Mucosa of stomach (tissue), 1 donor: ENCODE results near the gene RFTN1.

Experiments used
- H3K27me3 ChIP-seq: one replicate; pipeline ENCODE4 v1.7.0; 2013; ENCODE audit warnings: mild to moderate bottlenecking, low read length; ENCODE audit not compliant: control insufficient read depth, insufficient read depth
- H3K36me3 ChIP-seq: one replicate; pipeline ENCODE4 v1.7.0; 2013; ENCODE audit warnings: low read length; ENCODE audit not compliant: control insufficient read depth, insufficient read depth
- H3K4me1 ChIP-seq: one replicate; pipeline ENCODE4 v1.7.0; 2013; ENCODE audit warnings: mild to moderate bottlenecking, low read length; ENCODE audit not compliant: control insufficient read depth, insufficient read depth
- H3K4me3 ChIP-seq: one replicate; pipeline ENCODE4 v1.7.0; 2013; ENCODE audit warnings: low read length
- H3K9ac ChIP-seq: one replicate; pipeline ENCODE4 v1.7.0; 2013; ENCODE audit warnings: mild to moderate bottlenecking, low read length, moderate library complexity
- H3K9me3 ChIP-seq: one replicate; pipeline ENCODE4 v1.7.0; 2013; ENCODE audit warnings: mild to moderate bottlenecking, low read length, moderate library complexity; ENCODE audit not compliant: control insufficient read depth
- donor health status: Pancreatic carcinoma.

RFTN1 gene

GRCh38 chr3:16399473-16399872, 114.0 kb downstream of the RFTN1 start:
- Histone ChIP-seq H3K36me3 (no peaks in the 10 kb centered on the region), H3K9ac (no peak overlapping the region), H3K27me3 (no peaks in the 10 kb centered on the region), H3K4me3 (no peak overlapping the region), H3K9me3 (no peaks in the 10 kb centered on the region), H3K4me1 (peaks cover 3% of the 10 kb centered on the region)

- no peaks in the 10 kb centered on the region for H3K9me3 ChIP-seq
- peaks cover 3% of the 10 kb centered on the region for H3K4me1 ChIP-seq
- no peak overlapping the region for H3K4me3 ChIP-seq
- no peaks in the 10 kb centered on the region for H3K36me3 ChIP-seq
- H3K27me3 ChIP-seq, result no peaks in the 10 kb centered on the region
- no peak overlapping the region for H3K9ac ChIP-seq
These were observed 114.9 kb downstream of the RFTN1 start for GRCh38 chr3:16398648-16399047.

- Histone ChIP-seq H3K4me3 (no peak overlapping the region), H3K36me3 (no peaks in the 10 kb centered on the region), H3K9ac (no peak overlapping the region), H3K4me1 (peaks cover 3% of the 10 kb centered on the region), H3K9me3 (no peaks in the 10 kb centered on the region), H3K27me3 (no peaks in the 10 kb centered on the region)
These were observed 117.3 kb downstream of the RFTN1 start for GRCh38 chr3:16396202-16396601.

- H3K9ac ChIP-seq, result no peak overlapping the region
- H3K36me3 ChIP-seq, result no peaks in the 10 kb centered on the region
- H3K4me1 ChIP-seq, result peaks cover 3% of the 10 kb centered on the region
- H3K4me3 ChIP-seq, result no peak overlapping the region
- H3K9me3 ChIP-seq, result no peaks in the 10 kb centered on the region
- no peaks in the 10 kb centered on the region for H3K27me3 ChIP-seq
These were observed 118.3 kb downstream of the RFTN1 start for GRCh38 chr3:16395212-16395611.

GRCh38 chr3:16394639-16395038, 118.9 kb downstream of the RFTN1 start:
- Histone ChIP-seq H3K4me3 (no peak overlapping the region), H3K4me1 (peaks cover 3% of the 10 kb centered on the region), H3K9ac (no peak overlapping the region), H3K9me3 (no peaks in the 10 kb centered on the region), H3K36me3 (no peaks in the 10 kb centered on the region), H3K27me3 (no peaks in the 10 kb centered on the region)

GRCh38 chr3:16392717-16393116, 120.8 kb downstream of the RFTN1 start:
- H3K36me3 ChIP-seq, result no peaks in the 10 kb centered on the region
- no peaks in the 10 kb centered on the region for H3K9me3 ChIP-seq
- H3K9ac ChIP-seq, result no peak overlapping the region
- no peak overlapping the region for H3K4me3 ChIP-seq
- no peaks in the 10 kb centered on the region for H3K4me1 ChIP-seq
- H3K27me3 ChIP-seq, result no peaks in the 10 kb centered on the region

GRCh38 chr3:16392065-16392464, 121.4 kb downstream of the RFTN1 start:
- H3K9ac ChIP-seq, result no peak overlapping the region
- H3K4me1 ChIP-seq, result no peaks in the 10 kb centered on the region
- H3K27me3 ChIP-seq, result no peaks in the 10 kb centered on the region
- no peaks in the 10 kb centered on the region for H3K36me3 ChIP-seq
- H3K9me3 ChIP-seq, result no peaks in the 10 kb centered on the region
- no peak overlapping the region for H3K4me3 ChIP-seq

- no peak overlapping the region for H3K4me3 ChIP-seq
- H3K9ac ChIP-seq, result no peak overlapping the region
- no peaks in the 10 kb centered on the region for H3K9me3 ChIP-seq
- H3K27me3 ChIP-seq, result no peaks in the 10 kb centered on the region
- no peaks in the 10 kb centered on the region for H3K36me3 ChIP-seq
- H3K4me1 ChIP-seq, result no peaks in the 10 kb centered on the region
These were observed 122.9 kb downstream of the RFTN1 start for GRCh38 chr3:16390581-16390980.

GRCh38 chr3:16388850-16389441, 124.6 kb downstream of the RFTN1 start:
- Histone ChIP-seq H3K9me3 (no peaks in the 10 kb centered on the region), H3K4me1 (no peaks in the 10 kb centered on the region), H3K36me3 (no peaks in the 10 kb centered on the region), H3K9ac (no peak overlapping the region), H3K27me3 (no peaks in the 10 kb centered on the region), H3K4me3 (no peak overlapping the region)

- no peak overlapping the region for H3K4me3 ChIP-seq
- H3K27me3 ChIP-seq, result no peaks in the 10 kb centered on the region
- H3K9ac ChIP-seq, result no peak overlapping the region
- no peaks in the 10 kb centered on the region for H3K4me1 ChIP-seq
- H3K36me3 ChIP-seq, result no peaks in the 10 kb centered on the region
- no peaks in the 10 kb centered on the region for H3K9me3 ChIP-seq
These were observed 126.9 kb downstream of the RFTN1 start for GRCh38 chr3:16386561-16386960.

GRCh38 chr3:16385151-16385550, 128.3 kb downstream of the RFTN1 start:
- Histone ChIP-seq H3K27me3 (no peaks in the 10 kb centered on the region), H3K36me3 (no peaks in the 10 kb centered on the region), H3K4me3 (no peak overlapping the region), H3K9me3 (no peaks in the 10 kb centered on the region), H3K4me1 (no peaks in the 10 kb centered on the region), H3K9ac (no peak overlapping the region)

- Histone ChIP-seq H3K4me1 (no peaks in the 10 kb centered on the region), H3K27me3 (no peaks in the 10 kb centered on the region), H3K9me3 (no peaks in the 10 kb centered on the region), H3K36me3 (no peaks in the 10 kb centered on the region), H3K9ac (no peak overlapping the region), H3K4me3 (no peak overlapping the region)
These were observed 129.6 kb downstream of the RFTN1 start for GRCh38 chr3:16383864-16384263.

GRCh38 chr3:16382845-16383244, 130.7 kb downstream of the RFTN1 start:
- no peaks in the 10 kb centered on the region for H3K27me3 ChIP-seq
- no peaks in the 10 kb centered on the region for H3K4me1 ChIP-seq
- H3K9me3 ChIP-seq, result no peaks in the 10 kb centered on the region
- H3K9ac ChIP-seq, result no peak overlapping the region
- no peak overlapping the region for H3K4me3 ChIP-seq
- H3K36me3 ChIP-seq, result no peaks in the 10 kb centered on the region
